Ascending aorta (tissue), 2 donors: ENCODE data around the gene ADO. TPM values are rescaled to one million over a fixed set of nuclear protein-coding genes. Genes with fewer than 3 reads are reported as not detected.

Source experiments
- DNase-seq, 2 donors: peaks; one replicate each; pipeline ENCODE4 v3.0.0-alpha.2; 2019; ENCODE audit warnings: low spot score in 2 of 2
- H3K27ac ChIP-seq, 2 donors: fragments of 200-600 bp; sonication (generic); one replicate each; pipeline ENCODE4 v1.5.1; 2016 to 2017; ENCODE audit warnings: mild to moderate bottlenecking in 1 of 2
- H3K27me3 ChIP-seq: fragments of 200-600 bp; sonication (generic); one replicate; pipeline ENCODE4 v1.5.1; 2017
- H3K36me3 ChIP-seq, 2 donors: fragments of 200-600 bp; sonication (generic); one replicate each; pipeline ENCODE4 v1.5.1; 2016
- H3K4me1 ChIP-seq, 2 donors: fragments of 200-600 bp; sonication (generic); one replicate each; pipeline ENCODE4 v1.5.1; 2016 to 2017; ENCODE audit warnings: mild to moderate bottlenecking in 1 of 2
- H3K4me3 ChIP-seq, 2 donors: fragments of 200-600 bp; sonication (generic); one replicate each; pipeline ENCODE4 v1.5.1; 2016 to 2017; ENCODE audit warnings: mild to moderate bottlenecking in 1 of 2
- H3K9me3 ChIP-seq, 2 donors: fragments of 200-600 bp; sonication (generic); one replicate each; pipeline ENCODE4 v1.5.1; 2016
- intact Hi-C: fragments of 100-400 bp; cut with DNase I; formaldehyde crosslinking; loops from one replicate; pipeline ENCODE4 v1.15.1; 2023
- total RNA-seq: library from RNA; depleted of rRNA; stranded (reverse); fragments of >200 nt; gene quantifications from one replicate; pipeline ENCODE4 v1.1.0, GENCODE V29; 2016
- TF ChIP-seq, protein P1 (sequence below), 3 experiments: fragments of 200-600 bp in 2 of 3; fragments of 450-650 bp in 1 of 3; sonication (generic) in 2 of 3; IDR thresholded peaks; one replicate each; pipeline ENCODE4 v1.5.1; 2016 to 2019; ENCODE audit warnings: antibody characterized with exemption in 3 of 3, mild to moderate bottlenecking in 1 of 3, moderate library complexity in 1 of 3

The ADO gene
- total RNA-seq, 1 donor from 2014 or later, result 22.1 TPM

- H3K9me3 ChIP-seq, result no peaks in the 10 kb centered on the region
- H3K27ac ChIP-seq, result no peak overlapping the region
- TF ChIP-seq, protein P1, sequence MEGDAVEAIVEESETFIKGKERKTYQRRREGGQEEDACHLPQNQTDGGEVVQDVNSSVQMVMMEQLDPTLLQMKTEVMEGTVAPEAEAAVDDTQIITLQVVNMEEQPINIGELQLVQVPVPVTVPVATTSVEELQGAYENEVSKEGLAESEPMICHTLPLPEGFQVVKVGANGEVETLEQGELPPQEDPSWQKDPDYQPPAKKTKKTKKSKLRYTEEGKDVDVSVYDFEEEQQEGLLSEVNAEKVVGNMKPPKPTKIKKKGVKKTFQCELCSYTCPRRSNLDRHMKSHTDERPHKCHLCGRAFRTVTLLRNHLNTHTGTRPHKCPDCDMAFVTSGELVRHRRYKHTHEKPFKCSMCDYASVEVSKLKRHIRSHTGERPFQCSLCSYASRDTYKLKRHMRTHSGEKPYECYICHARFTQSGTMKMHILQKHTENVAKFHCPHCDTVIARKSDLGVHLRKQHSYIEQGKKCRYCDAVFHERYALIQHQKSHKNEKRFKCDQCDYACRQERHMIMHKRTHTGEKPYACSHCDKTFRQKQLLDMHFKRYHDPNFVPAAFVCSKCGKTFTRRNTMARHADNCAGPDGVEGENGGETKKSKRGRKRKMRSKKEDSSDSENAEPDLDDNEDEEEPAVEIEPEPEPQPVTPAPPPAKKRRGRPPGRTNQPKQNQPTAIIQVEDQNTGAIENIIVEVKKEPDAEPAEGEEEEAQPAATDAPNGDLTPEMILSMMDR (IDR thresholded peaks at IDR 0.05), result no peak
- no peaks in the 10 kb centered on the region for H3K36me3 ChIP-seq
- no peak for DNase-seq
- intact Hi-C loops, result no loop called here
- H3K27me3 ChIP-seq, result no peaks in the 10 kb centered on the region
- no peak overlapping the region for H3K4me3 ChIP-seq
- no peaks in the 10 kb centered on the region for H3K4me1 ChIP-seq
Observed at GRCh38 chr10:62796896-62797295, 7.6 kb upstream of the ADO start.

DNA sequence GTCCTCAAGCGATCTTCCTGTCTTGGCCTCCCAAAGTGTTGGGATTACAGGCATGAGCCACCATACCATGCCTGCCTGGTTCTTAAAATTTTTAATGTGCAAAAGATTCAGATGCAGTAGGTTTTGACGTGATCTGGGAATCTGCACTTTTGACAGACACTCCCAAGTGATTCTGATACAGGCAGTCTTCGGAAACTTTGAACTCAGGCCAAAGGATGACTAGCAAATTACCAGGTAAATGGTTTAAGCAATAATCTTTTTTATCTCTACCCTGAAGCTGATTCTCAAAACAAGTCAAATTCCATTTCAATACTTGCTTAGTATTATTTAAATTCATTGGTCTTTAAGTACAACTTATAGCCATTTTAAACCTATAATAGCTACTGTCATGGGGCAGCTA is 2.6 kb upstream of the ADO start:
- no peak overlapping the region for H3K4me3 ChIP-seq
- TF ChIP-seq, protein P1 (IDR thresholded peaks at IDR 0.05), result no peak
- H3K27me3 ChIP-seq, result no peaks in the 10 kb centered on the region
- no peak for DNase-seq
- no peaks in the 10 kb centered on the region for H3K9me3 ChIP-seq
- H3K27ac ChIP-seq, result no peak overlapping the region
- peaks cover 0 to 15% of the 10 kb centered on the region in 2 donors for H3K4me1 ChIP-seq
- intact Hi-C loops, result loop anchor here (5.0 kb wide), 1 partner anchor 330 kb away; the partner anchor contains the start of gene NRBF2
- no peaks in the 10 kb centered on the region for H3K36me3 ChIP-seq

GRCh38 chr10:62803724-62804355 is 680 bp upstream of the ADO start:
- DNase-seq, result no peak
- H3K9me3 ChIP-seq, result no peaks in the 10 kb centered on the region
- intact Hi-C loops, result loop anchor here (1.0 to 5.0 kb wide), 2 partner anchors 12 to 328 kb away; partner anchors contain the start of genes EGR2 and NRBF2

DNA sequence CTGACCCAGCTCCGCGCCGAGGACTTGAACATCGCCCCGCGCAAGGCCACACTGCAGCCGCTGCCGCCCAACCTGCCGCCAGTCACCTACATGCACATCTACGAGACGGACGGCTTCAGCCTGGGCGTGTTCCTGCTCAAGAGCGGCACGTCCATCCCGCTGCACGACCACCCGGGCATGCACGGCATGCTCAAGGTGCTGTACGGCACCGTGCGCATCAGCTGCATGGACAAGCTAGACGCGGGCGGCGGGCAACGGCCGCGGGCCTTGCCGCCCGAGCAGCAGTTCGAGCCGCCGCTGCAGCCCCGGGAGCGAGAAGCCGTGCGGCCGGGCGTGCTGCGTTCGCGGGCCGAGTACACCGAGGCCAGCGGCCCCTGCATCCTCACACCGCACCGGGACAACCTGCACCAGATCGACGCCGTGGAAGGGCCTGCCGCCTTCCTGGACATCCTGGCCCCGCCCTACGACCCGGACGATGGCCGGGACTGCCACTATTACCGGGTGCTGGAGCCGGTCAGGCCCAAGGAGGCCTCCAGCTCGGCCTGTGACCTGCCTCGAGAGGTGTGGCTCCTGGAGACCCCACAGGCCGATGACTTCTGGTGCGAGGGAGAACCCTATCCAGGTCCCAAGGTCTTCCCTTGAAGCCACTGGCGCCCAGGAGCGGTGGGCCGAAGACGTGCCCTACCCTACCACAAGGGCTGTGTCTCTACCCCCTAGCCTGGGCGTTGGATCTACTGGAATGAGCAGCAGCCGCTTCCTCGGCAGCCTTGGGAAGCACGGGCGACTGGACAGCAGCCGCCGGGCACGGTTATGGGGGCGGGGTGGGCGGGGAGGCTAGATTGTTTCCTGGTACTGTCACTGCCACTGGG is 945 bp downstream of the ADO start:
- Histone ChIP-seq H3K4me1 (peaks cover 0 to 24% of the 10 kb centered on the region in 2 donors), H3K36me3 (peaks cover 0 to 6% of the 10 kb centered on the region in 2 donors), H3K9me3 (no peaks in the 10 kb centered on the region), H3K27me3 (no peaks in the 10 kb centered on the region), H3K4me3 (peak overlapping the region; percentile 69 to 97), H3K27ac (peak overlapping the region; percentile 95 to 97)
- no peak for DNase-seq
- TF ChIP-seq, protein P1 (IDR thresholded peaks at IDR 0.05), result no peak
- intact Hi-C loops, result no loop called here

More at GRCh38 chr10:62803724-62804355, 680 bp upstream of the ADO start:
- H3K27ac ChIP-seq, result peak overlapping the region; percentile 95 to 97
- no peaks in the 10 kb centered on the region for H3K27me3 ChIP-seq
- peaks cover 0 to 3% of the 10 kb centered on the region in 2 donors for H3K36me3 ChIP-seq
- peak overlapping the region; percentile 69 to 97 for H3K4me3 ChIP-seq
- TF ChIP-seq, protein P1 (IDR thresholded peaks at IDR 0.05), result no peak
- H3K4me1 ChIP-seq, result peaks cover 0 to 24% of the 10 kb centered on the region in 2 donors

GRCh38 chr10:62806251-62806650 is 1.7 kb downstream of the ADO start:
- peak overlapping the region; percentile 69 to 97 for H3K4me3 ChIP-seq
- H3K36me3 ChIP-seq, result peaks cover 0 to 6% of the 10 kb centered on the region in 2 donors
- TF ChIP-seq, protein P1 (IDR thresholded peaks at IDR 0.05), result no peak
- no peak overlapping the region for H3K27ac ChIP-seq
- no peaks in the 10 kb centered on the region for H3K27me3 ChIP-seq
- H3K4me1 ChIP-seq, result peaks cover 0 to 24% of the 10 kb centered on the region in 2 donors
- H3K9me3 ChIP-seq, result no peaks in the 10 kb centered on the region
- no peak for DNase-seq
- intact Hi-C loops, result no loop called here
